MM.1S (cell line): ENCODE data around the gene NOD1.

ENCODE experiments used
- DNase-seq: peaks from one replicate; pipeline ENCODE4 v3.0.0-alpha.2; 2015
- H2AFZ ChIP-seq: fragments of 300-600 bp; sonication (generic); 2 replicates; pipeline ENCODE4 v1.6.0; 2016; ENCODE audit warnings: antibody characterized with exemption, low read length
- H3F3A ChIP-seq: fragments of 300-600 bp; sonication (generic); 2 replicates; pipeline ENCODE4 v1.6.1; 2016; ENCODE audit warnings: mild to moderate bottlenecking, antibody characterized with exemption, low read length, moderate library complexity, mixed read lengths; ENCODE audit not compliant: insufficient read depth
- H3K27ac ChIP-seq: fragments of 300-600 bp; sonication (generic); 2 replicates; pipeline ENCODE4 v1.5.1; 2016; ENCODE audit warnings: mild to moderate bottlenecking, low read length
- H3K27me3 ChIP-seq: fragments of 300-600 bp; sonication (generic); replicated peaks from 2 replicates; pipeline ENCODE4 v1.6.0; 2016; ENCODE audit warnings: low read length; ENCODE audit not compliant: insufficient read depth
- H3K36me3 ChIP-seq: fragments of 300-600 bp; sonication (generic); replicated peaks from 2 replicates; pipeline ENCODE4 v1.6.1; 2016; ENCODE audit warnings: mild to moderate bottlenecking, low read length, mixed read lengths; ENCODE audit not compliant: insufficient read depth
- H3K4me1 ChIP-seq: fragments of 300-600 bp; sonication (generic); 2 replicates; pipeline ENCODE4 v1.6.1; 2016; ENCODE audit warnings: low read length, mixed read lengths
- H3K4me2 ChIP-seq: fragments of 300-600 bp; sonication (generic); 2 replicates; pipeline ENCODE4 v1.6.0; 2016; ENCODE audit warnings: low read depth, low read length
- H3K4me3 ChIP-seq: fragments of 300-600 bp; sonication (generic); 2 replicates; pipeline ENCODE4 v1.5.1; 2016; ENCODE audit warnings: low read length, mixed read lengths
- H3K79me2 ChIP-seq: fragments of 300-600 bp; sonication (generic); 2 replicates; pipeline ENCODE4 v1.6.1; 2016; ENCODE audit warnings: mixed run types, low read length, mixed read lengths
- H3K9ac ChIP-seq: fragments of 300-600 bp; sonication (generic); 2 replicates; pipeline ENCODE4 v1.6.1; 2016; ENCODE audit warnings: low read length, mixed read lengths
- H3K9me2 ChIP-seq: fragments of 300-600 bp; sonication (generic); replicated peaks from 2 replicates; pipeline ENCODE4 v1.6.1; 2016; ENCODE audit warnings: mild to moderate bottlenecking, low read length, mixed read lengths; ENCODE audit not compliant: insufficient read depth
- H3K9me3 ChIP-seq: fragments of 300-600 bp; sonication (generic); replicated peaks from 2 replicates; pipeline ENCODE4 v1.6.1; 2016; ENCODE audit warnings: mild to moderate bottlenecking, low read length, mixed read lengths; ENCODE audit not compliant: insufficient read depth
- H4K20me1 ChIP-seq: fragments of 300-600 bp; sonication (generic); 2 replicates; pipeline ENCODE4 v1.6.1; 2016; ENCODE audit warnings: mild to moderate bottlenecking, low read length, moderate library complexity, mixed read lengths; ENCODE audit not compliant: insufficient read depth
- EZH2 ChIP-seq: fragments of 300-600 bp; sonication (generic); optimal IDR thresholded peaks from 2 replicates; pipeline ENCODE3; 2017; ENCODE audit warnings: low read depth, mild to moderate bottlenecking, antibody characterized with exemption, low read length, mixed read lengths
- EZH2phosphoT487 ChIP-seq: fragments of 300-600 bp; sonication (generic); IDR thresholded peaks from 2 replicates; pipeline ENCODE4 v1.6.1; 2018; ENCODE audit warnings: antibody characterized with exemption, low read length
- TF ChIP-seq, protein P1 (sequence below): fragments of 300-600 bp; sonication (generic); IDR thresholded peaks from 2 replicates; pipeline ENCODE4 v1.5.1; 2016; ENCODE audit warnings: antibody characterized with exemption, low read length, mixed read lengths

NOD1 gene

DNA sequence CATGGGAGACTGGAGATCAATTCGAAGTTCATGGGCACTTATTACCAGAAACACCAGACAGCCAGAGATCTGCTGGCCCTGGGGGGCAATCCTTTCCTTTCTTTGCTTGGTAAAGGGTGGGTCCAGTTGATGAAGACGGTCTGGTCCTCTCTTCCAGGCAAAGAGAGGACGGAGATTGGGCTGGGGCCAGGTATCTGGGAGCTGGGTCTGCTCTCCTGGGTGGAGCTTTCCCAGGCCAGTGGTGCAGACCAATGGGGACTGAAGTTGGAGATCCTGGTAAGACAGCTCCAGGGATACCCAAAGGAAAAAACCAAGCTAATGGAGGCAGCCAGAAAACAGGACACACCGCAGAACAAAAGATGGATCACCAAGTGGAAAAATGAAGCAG is 18.3 kb downstream of the NOD1 start:
- Histone ChIP-seq H3K4me2 (no peak overlapping the region), H3K9me3 (no peaks in the 10 kb centered on the region), H3K4me3 (no peak overlapping the region), H4K20me1 (no peaks in the 10 kb centered on the region), H3K9me2 (no peaks in the 10 kb centered on the region), H3K27ac (no peak overlapping the region), H3K9ac (no peak overlapping the region), H3K27me3 (no peaks in the 10 kb centered on the region), H3K79me2 (no peaks in the 10 kb centered on the region), H2AFZ (no peak overlapping the region), H3K4me1 (no peaks in the 10 kb centered on the region), H3K36me3 (no peaks in the 10 kb centered on the region), H3F3A (no peaks in the 10 kb centered on the region)
- TF ChIP-seq, protein P1, sequence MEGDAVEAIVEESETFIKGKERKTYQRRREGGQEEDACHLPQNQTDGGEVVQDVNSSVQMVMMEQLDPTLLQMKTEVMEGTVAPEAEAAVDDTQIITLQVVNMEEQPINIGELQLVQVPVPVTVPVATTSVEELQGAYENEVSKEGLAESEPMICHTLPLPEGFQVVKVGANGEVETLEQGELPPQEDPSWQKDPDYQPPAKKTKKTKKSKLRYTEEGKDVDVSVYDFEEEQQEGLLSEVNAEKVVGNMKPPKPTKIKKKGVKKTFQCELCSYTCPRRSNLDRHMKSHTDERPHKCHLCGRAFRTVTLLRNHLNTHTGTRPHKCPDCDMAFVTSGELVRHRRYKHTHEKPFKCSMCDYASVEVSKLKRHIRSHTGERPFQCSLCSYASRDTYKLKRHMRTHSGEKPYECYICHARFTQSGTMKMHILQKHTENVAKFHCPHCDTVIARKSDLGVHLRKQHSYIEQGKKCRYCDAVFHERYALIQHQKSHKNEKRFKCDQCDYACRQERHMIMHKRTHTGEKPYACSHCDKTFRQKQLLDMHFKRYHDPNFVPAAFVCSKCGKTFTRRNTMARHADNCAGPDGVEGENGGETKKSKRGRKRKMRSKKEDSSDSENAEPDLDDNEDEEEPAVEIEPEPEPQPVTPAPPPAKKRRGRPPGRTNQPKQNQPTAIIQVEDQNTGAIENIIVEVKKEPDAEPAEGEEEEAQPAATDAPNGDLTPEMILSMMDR: no peak
- TF ChIP-seq EZH2: no peak
- TF ChIP-seq EZH2phosphoT487: no peak
- DNase-seq: no peak

DNA sequence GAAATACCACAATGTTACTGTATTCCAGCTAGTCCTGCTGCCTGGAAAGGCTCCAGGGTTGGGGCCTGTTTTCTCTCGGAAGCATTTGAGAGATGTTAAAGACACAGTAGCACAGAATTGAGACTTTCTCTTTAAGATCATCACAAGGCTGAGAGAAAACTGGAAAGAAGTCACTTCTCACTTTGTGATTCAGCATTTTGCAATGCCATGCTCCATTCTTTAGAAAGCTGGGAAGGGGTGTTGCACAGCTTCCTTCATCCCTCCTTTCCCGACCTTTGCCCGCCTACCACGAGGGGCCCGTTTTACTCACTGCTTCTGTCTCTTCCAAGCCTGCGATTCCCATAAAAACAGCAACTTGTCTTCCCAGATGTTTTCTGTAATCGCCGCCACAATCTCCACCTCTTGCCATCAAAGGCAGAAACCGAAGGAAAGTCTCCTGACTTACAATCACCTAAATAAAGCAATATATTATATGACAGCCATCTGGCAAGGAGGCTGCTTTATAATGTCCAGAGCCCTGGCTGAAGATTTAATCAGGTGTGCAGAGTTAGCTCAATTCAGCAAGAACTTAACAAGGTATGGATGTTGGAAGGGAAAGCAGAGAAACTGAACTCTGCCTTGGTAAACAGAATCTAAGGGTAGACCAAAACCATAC is 18.9 kb downstream of the NOD1 start:
- Histone ChIP-seq H3K27ac (no peak overlapping the region), H3K9me2 (no peaks in the 10 kb centered on the region), H3K27me3 (no peaks in the 10 kb centered on the region), H4K20me1 (no peaks in the 10 kb centered on the region), H3K9me3 (no peaks in the 10 kb centered on the region), H3K4me1 (no peaks in the 10 kb centered on the region), H3K36me3 (no peaks in the 10 kb centered on the region), H3F3A (no peaks in the 10 kb centered on the region), H3K79me2 (no peaks in the 10 kb centered on the region), H3K4me3 (no peak overlapping the region), H2AFZ (no peak overlapping the region), H3K4me2 (no peak overlapping the region), H3K9ac (no peak overlapping the region)
- TF ChIP-seq, protein P1: no peak
- TF ChIP-seq EZH2phosphoT487 (no peak), EZH2 (no peak)
- DNase-seq: no peak

DNA sequence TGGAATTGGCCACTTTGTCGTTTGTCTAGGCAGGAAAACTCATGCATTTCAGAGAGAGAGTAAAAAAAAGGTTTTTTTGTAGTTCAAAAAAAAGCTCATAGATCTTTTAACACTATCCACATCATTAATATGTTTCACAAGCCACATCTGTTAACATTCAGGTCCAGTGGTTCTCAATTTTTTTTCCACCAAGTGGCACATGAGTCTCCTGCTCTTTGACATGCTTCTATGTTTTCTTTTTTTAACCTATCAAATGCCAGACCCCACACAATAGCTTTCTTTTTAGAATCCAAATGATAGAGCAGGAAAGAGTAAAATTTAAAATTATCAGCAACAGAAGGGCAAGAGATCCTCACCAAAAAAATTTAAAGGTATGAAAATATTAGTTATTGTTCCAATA is 20.3 kb downstream of the NOD1 start:
- Histone ChIP-seq H3K4me3 (no peak overlapping the region), H3K79me2 (no peaks in the 10 kb centered on the region), H3K9me2 (no peaks in the 10 kb centered on the region), H2AFZ (no peak overlapping the region), H3K9me3 (no peaks in the 10 kb centered on the region), H3K27me3 (no peaks in the 10 kb centered on the region), H3K4me2 (no peak overlapping the region), H3K27ac (no peak overlapping the region), H3K4me1 (no peaks in the 10 kb centered on the region), H3K36me3 (no peaks in the 10 kb centered on the region), H3K9ac (no peak overlapping the region), H3F3A (no peaks in the 10 kb centered on the region), H4K20me1 (no peaks in the 10 kb centered on the region)
- DNase-seq: no peak
- no peak for TF ChIP-seq EZH2phosphoT487
- TF ChIP-seq EZH2: no peak
- TF ChIP-seq, protein P1: no peak
